GM13976 (cell line): ENCODE measurements around the gene JAK3.

ENCODE experiments used
- DNase-seq: peaks from one replicate; pipeline ENCODE4 v3.0.0; 2012; ENCODE audit warnings: low spot score
- CTCF ChIP-seq: IDR thresholded peaks from 2 replicates; pipeline ENCODE4 v1.5.1; 2012; ENCODE audit warnings: borderline replicate concordance, mild to moderate bottlenecking; ENCODE audit not compliant: insufficient read depth; ENCODE audit errors: extremely low read depth, missing control alignments, control extremely low read depth
- in situ Hi-C: fragments of 300-500 bp; cut with MboI; formaldehyde crosslinking; loops from one replicate; pipeline ENCODE4 v1.12.0; 2022; ENCODE audit warnings: low sequenced_read_pairs, mixed read lengths, inconsistent platforms; ENCODE audit not compliant: unreplicated experiment

Gene JAK3

GRCh38 chr19:17860993-17861360 lies 13.2 kb upstream of the JAK3 start:
- in situ Hi-C loops, result loop anchor here (10.0 kb wide), 1 partner anchor 64 kb away; no protein-coding TSS in a partner anchor
- DNase-seq, result no peak
- no peak for TF ChIP-seq CTCF

GRCh38 chr19:17860331-17860992 lies 12.7 kb upstream of the JAK3 start:
- no peak for TF ChIP-seq CTCF
- in situ Hi-C loops, result loop anchor here (10.0 kb wide), 1 partner anchor 64 kb away; no protein-coding TSS in a partner anchor
- no peak for DNase-seq

GRCh38 chr19:17859533-17860330 lies 11.9 kb upstream of the JAK3 start, which contains the start of gene RPL18A:
Gene RPL18A (plus strand): TSS chr19:17859910. CDS start chr19:17859957, 47 bp downstream.
- in situ Hi-C loops, result loop anchor here (10.0 kb wide), 1 partner anchor 65 kb away; no protein-coding TSS in a partner anchor
- TF ChIP-seq CTCF, result peak; percentile 82

GRCh38 chr19:17855280-17856152 lies 7.7 kb upstream of the JAK3 start:
- peak; percentile 98 for TF ChIP-seq CTCF
- peak; percentile 88 for DNase-seq
- in situ Hi-C loops, result no loop called here

More at GRCh38 chr19:17859533-17860330, 11.9 kb upstream of the JAK3 start, which contains the start of gene RPL18A:
- peak; percentile 98 for DNase-seq

GRCh38 chr19:17854061-17854460 lies 6.3 kb upstream of the JAK3 start:
- no peak for TF ChIP-seq CTCF
- in situ Hi-C loops, result no loop called here
- DNase-seq, result no peak
